Femur (tissue), 1 donor: ENCODE results near the gene APOBEC3C.
"Not testable (repeated sequence)": the region's sequence is repeated elsewhere in the genome, so short reads cannot be mapped to it uniquely, and the experiment has no call there.

Experiments
- DNase-seq: peaks from one replicate; pipeline ENCODE4 v3.0.0-alpha.2; 2017

Gene APOBEC3C

GRCh38 chr22:39066442-39067276 lies 52.6 kb downstream of the APOBEC3C start:
- not testable (repeated sequence) for DNase-seq

- DNase-seq, result no peak
Measured at GRCh38 chr22:39068033-39068785, 54.2 kb downstream of the APOBEC3C start.
